Parathyroid adenoma (tissue), 2 donors: ENCODE data around the gene MRGPRD.

Experiments used
- H2AFZ ChIP-seq: fragments of 300-600 bp; sonication (generic); one replicate; pipeline ENCODE4 v1.7.0; 2017; ENCODE audit warnings: antibody characterized with exemption, mild to moderate bottlenecking
- H3K27ac ChIP-seq: fragments of 300-600 bp; sonication (generic); one replicate; pipeline ENCODE4 v1.7.0; 2017
- H3K27me3 ChIP-seq: fragments of 300-600 bp; sonication (generic); one replicate; pipeline ENCODE4 v1.7.0; 2017; ENCODE audit warnings: low read length; ENCODE audit not compliant: control insufficient read depth, insufficient read depth
- H3K36me3 ChIP-seq: fragments of 300-600 bp; sonication (generic); one replicate; pipeline ENCODE4 v1.7.0; 2017; ENCODE audit warnings: low read length; ENCODE audit not compliant: control insufficient read depth, insufficient read depth
- H3K4me1 ChIP-seq: fragments of 300-600 bp; sonication (generic); one replicate; pipeline ENCODE4 v1.7.0; 2017; ENCODE audit warnings: control low read depth
- H3K4me2 ChIP-seq: fragments of 300-600 bp; sonication (generic); one replicate; pipeline ENCODE4 v1.7.0; 2017; ENCODE audit warnings: low read length
- H3K4me3 ChIP-seq: fragments of 300-600 bp; sonication (generic); one replicate; pipeline ENCODE4 v1.7.0; 2017; ENCODE audit warnings: low read depth, low read length
- H3K79me2 ChIP-seq: fragments of 300-600 bp; sonication (generic); one replicate; pipeline ENCODE4 v1.7.0; 2017; ENCODE audit warnings: control low read depth
- H3K9ac ChIP-seq: fragments of 300-600 bp; sonication (generic); one replicate; pipeline ENCODE4 v1.7.0; 2017; ENCODE audit warnings: mild to moderate bottlenecking
- H3K9me3 ChIP-seq: fragments of 300-600 bp; sonication (generic); one replicate; pipeline ENCODE4 v1.7.0; 2017; ENCODE audit warnings: low read length; ENCODE audit not compliant: control insufficient read depth
- TF ChIP-seq, protein P1 (sequence below): fragments of 300-600 bp; sonication (generic); IDR thresholded peaks from one replicate; pipeline ENCODE4 v1.7.0; 2017; ENCODE audit warnings: antibody characterized with exemption, mild to moderate bottlenecking
- donor health status: primary hyperparathyroidism.

The MRGPRD gene

DNA sequence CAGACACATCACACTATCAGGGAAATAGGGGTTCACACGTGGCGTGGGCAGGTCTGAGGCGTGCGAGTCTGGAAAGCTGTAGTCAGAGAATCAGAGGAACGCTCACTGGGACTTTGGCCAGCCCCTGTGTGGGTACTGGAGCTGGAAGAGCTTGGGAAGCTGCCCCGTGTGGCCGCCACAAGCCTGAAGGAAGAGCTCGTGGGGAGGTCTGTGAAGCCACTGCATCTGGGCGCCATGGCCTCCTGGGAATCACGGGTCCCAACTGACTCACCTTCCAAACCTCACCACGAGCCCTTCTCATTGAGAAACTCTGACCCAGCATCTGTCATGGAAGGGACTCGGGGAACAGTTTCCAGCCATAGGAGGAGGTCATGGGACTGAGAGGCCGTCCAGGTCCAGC lies 38.1 kb upstream of the MRGPRD start:
- no peak overlapping the region for H3K4me2 ChIP-seq
- no peaks in the 10 kb centered on the region for H3K9me3 ChIP-seq
- no peak overlapping the region for H2AFZ ChIP-seq
- H3K27ac ChIP-seq: no peak overlapping the region
- no peak overlapping the region for H3K9ac ChIP-seq
- no peaks in the 10 kb centered on the region for H3K36me3 ChIP-seq
- H3K79me2 ChIP-seq: no peaks in the 10 kb centered on the region
- no peaks in the 10 kb centered on the region for H3K4me1 ChIP-seq
- no peak overlapping the region for H3K4me3 ChIP-seq
- TF ChIP-seq, protein P1, sequence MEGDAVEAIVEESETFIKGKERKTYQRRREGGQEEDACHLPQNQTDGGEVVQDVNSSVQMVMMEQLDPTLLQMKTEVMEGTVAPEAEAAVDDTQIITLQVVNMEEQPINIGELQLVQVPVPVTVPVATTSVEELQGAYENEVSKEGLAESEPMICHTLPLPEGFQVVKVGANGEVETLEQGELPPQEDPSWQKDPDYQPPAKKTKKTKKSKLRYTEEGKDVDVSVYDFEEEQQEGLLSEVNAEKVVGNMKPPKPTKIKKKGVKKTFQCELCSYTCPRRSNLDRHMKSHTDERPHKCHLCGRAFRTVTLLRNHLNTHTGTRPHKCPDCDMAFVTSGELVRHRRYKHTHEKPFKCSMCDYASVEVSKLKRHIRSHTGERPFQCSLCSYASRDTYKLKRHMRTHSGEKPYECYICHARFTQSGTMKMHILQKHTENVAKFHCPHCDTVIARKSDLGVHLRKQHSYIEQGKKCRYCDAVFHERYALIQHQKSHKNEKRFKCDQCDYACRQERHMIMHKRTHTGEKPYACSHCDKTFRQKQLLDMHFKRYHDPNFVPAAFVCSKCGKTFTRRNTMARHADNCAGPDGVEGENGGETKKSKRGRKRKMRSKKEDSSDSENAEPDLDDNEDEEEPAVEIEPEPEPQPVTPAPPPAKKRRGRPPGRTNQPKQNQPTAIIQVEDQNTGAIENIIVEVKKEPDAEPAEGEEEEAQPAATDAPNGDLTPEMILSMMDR: no peak
- H3K27me3 ChIP-seq: no peaks in the 10 kb centered on the region

DNA sequence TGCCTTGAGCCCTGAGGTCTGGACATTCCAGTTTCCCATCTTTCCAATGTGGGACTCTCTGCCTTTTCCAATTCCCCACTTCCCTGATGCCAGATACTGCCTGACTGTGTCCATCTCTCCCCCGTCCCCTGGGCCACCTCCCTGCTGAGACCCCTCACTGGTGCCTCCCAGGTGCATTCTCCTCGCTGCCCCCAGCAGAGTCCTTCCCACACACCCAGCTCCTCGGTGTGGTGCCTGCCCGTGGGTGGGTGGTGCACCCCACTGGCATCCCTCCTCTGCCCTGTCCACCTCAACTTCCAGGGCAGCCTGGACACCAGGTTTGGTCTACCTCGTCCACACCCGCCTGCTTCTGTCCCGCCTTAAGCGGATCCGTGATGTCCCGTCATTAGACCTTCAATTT lies 37.2 kb upstream of the MRGPRD start:
- no peak overlapping the region for H3K9ac ChIP-seq
- H3K4me3 ChIP-seq: no peak overlapping the region
- no peak overlapping the region for H2AFZ ChIP-seq
- H3K36me3 ChIP-seq: no peaks in the 10 kb centered on the region
- TF ChIP-seq, protein P1: no peak
- no peak overlapping the region for H3K27ac ChIP-seq
- H3K4me1 ChIP-seq: no peaks in the 10 kb centered on the region
- no peaks in the 10 kb centered on the region for H3K9me3 ChIP-seq
- H3K27me3 ChIP-seq: no peaks in the 10 kb centered on the region
- no peaks in the 10 kb centered on the region for H3K79me2 ChIP-seq
- no peak overlapping the region for H3K4me2 ChIP-seq

DNA sequence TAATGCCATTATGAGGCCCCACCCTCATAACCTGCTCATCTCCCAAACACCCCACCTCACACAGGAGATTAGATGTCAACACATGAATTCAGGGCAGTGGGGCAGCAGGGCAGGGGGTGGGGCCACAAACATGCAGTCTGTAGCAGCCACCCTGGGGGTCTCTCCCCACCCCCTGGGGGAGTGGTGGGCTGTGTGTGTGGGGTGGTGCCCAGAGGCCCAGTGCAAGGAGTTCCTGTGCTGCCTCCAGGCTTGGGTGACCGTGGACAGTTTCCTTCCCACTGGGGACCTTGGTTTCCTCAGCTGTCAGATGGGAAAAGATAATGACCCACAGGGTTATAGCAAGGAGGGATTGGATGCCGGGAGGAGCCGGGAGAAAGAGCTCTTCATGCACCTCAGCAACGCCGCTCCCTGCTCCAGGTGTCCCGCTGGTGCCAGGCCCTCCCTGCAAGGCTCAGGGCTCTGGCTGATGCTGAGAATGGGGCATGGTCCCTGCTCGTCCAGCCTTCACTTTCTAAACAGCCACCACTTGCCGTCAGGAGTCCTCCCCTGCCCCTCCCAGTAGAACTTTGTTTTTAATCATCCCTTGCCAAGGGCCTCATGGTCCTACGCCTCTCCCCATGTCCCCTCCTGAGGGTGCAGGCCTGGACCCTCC lies 34.2 kb upstream of the MRGPRD start:
- Histone ChIP-seq H3K4me1 (no peaks in the 10 kb centered on the region), H3K79me2 (no peaks in the 10 kb centered on the region), H2AFZ (no peak overlapping the region), H3K36me3 (no peaks in the 10 kb centered on the region), H3K4me3 (no peak overlapping the region), H3K9me3 (no peaks in the 10 kb centered on the region), H3K27me3 (no peaks in the 10 kb centered on the region), H3K9ac (no peak overlapping the region), H3K4me2 (no peak overlapping the region), H3K27ac (no peak overlapping the region)
- TF ChIP-seq, protein P1: no peak

DNA sequence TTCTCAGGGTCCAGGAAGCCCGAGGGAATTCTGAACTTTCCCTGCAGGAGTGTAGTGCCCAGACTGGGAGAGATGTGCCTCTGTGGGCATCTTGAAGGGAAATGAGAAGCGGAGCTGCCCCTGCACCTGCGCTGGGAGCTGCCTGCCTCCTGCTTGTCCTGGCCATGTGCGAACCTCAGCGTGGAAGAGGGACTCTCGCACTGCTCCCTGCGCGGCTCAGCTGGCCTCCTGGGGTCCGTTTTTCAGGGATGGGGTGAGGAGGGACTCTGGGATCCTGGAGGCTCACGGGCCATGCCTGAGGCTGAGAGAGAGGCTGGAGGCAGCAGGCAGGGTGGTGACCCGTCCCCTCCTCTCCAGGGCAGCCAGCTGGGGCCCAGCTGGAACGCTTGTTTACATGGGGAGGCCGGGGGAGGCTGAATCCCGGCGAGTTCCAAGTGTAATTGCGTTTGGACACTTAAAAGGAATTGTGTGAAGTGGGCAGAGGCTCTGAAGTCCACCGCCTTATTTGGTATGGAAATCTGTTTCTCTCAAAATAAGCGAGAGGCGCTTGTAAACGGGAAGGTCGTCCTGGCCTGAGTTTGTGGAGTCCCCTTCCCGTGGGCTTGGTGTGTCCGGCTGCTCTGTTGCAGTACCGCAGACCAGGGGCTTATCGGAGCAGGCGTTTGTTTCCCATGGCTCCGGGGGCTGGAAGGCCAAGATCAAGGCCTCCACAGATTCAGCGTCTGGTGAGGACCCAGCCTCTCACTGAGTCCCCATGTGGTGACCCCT lies 33.5 kb upstream of the MRGPRD start:
- H3K4me1 ChIP-seq: no peaks in the 10 kb centered on the region
- no peak overlapping the region for H3K4me2 ChIP-seq
- no peaks in the 10 kb centered on the region for H3K9me3 ChIP-seq
- H3K4me3 ChIP-seq: no peak overlapping the region
- H3K9ac ChIP-seq: no peak overlapping the region
- TF ChIP-seq, protein P1: no peak
- no peak overlapping the region for H3K27ac ChIP-seq
- H3K27me3 ChIP-seq: no peaks in the 10 kb centered on the region
- H3K36me3 ChIP-seq: no peaks in the 10 kb centered on the region
- H2AFZ ChIP-seq: no peak overlapping the region
- H3K79me2 ChIP-seq: no peaks in the 10 kb centered on the region
